Colonic mucosa (tissue), 4 donors: Measurements from ENCODE around the gene RBFOX2. TPM values are rescaled to one million over a fixed set of nuclear protein-coding genes. Genes with fewer than 3 reads are reported as not detected.

Experiments used
- DNase-seq: peaks from one replicate; pipeline ENCODE4 v3.0.0-alpha.2; 2020
- H3K27ac ChIP-seq: fragments of 200-600 bp; one replicate; pipeline ENCODE4 v1.8.0; 2021
- H3K27me3 ChIP-seq: fragments of 200-600 bp; one replicate; pipeline ENCODE4 v1.8.0; 2021
- H3K36me3 ChIP-seq: fragments of 200-600 bp; one replicate; pipeline ENCODE4 v1.8.0; 2021
- H3K4me1 ChIP-seq: fragments of 200-600 bp; one replicate; pipeline ENCODE4 v1.8.0; 2021; ENCODE audit warnings: mild to moderate bottlenecking
- H3K4me3 ChIP-seq: fragments of 200-600 bp; one replicate; pipeline ENCODE4 v1.8.0; 2021
- H3K9ac ChIP-seq, 2 donors: one replicate each; pipeline ENCODE4 v1.7.0; 2013; ENCODE audit warnings: control low read depth in 2 of 2, low read depth in 2 of 2, low read length in 2 of 2
- H3K9me3 ChIP-seq: fragments of 200-600 bp; one replicate; pipeline ENCODE4 v1.8.0; 2021
- intact Hi-C: fragments of 100-400 bp; cut with DNase I; formaldehyde crosslinking; loops from one replicate; pipeline ENCODE4 v1.14.1; 2022
- total RNA-seq, 2 donors: library from RNA; stranded (reverse); fragmentation: NEBNext Ultra II Directional in 1 of 2; extraction: Animal tissue kit (Norgen Biotek cat#: 25700) in 1 of 2; gene quantifications; one replicate each; pipeline ENCODE4 v1.2.1, GENCODE V29; 2021
- TF ChIP-seq, protein P1 (sequence below): fragments of 200-600 bp; IDR thresholded peaks from one replicate; pipeline ENCODE4 v1.8.0; 2022; ENCODE audit warnings: antibody characterized with exemption, mild to moderate bottlenecking
- donor health status: healthy.
- donor health status: DM: no; HTN: no; CAD: no.
- donor health status: DM: no; HTN: no; CAD: no.

The RBFOX2 gene
- total RNA-seq, 2 donors from 2014 or later, result 44.4 to 60.2 TPM

DNA sequence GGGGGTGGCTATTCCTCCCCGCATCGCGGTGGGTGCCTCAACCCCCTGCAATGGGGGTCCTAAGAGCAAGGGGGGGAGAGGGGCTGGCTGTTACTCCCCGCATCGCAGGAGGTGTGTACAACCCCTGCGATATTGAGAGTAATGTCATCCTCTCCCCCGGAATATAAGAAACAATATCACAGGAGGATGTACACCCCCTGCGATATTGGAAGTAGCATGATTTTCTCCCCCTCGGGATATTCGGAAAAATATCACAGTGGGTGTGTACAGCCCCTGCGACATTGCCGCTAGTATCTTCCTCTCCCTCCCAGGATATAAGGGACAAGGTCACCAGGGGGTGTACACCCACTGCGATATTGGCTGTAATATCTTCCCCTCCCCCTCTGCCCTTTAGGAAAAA lies 333.4 kb downstream of the RBFOX2 start:
- H3K9me3 ChIP-seq, result no peaks in the 10 kb centered on the region
- H3K9ac ChIP-seq, result no peak overlapping the region
- no peak for DNase-seq
- no peaks in the 10 kb centered on the region for H3K36me3 ChIP-seq
- intact Hi-C loops, result no loop called here
- no peaks in the 10 kb centered on the region for H3K27me3 ChIP-seq
- no peaks in the 10 kb centered on the region for H3K4me1 ChIP-seq
- TF ChIP-seq, protein P1, sequence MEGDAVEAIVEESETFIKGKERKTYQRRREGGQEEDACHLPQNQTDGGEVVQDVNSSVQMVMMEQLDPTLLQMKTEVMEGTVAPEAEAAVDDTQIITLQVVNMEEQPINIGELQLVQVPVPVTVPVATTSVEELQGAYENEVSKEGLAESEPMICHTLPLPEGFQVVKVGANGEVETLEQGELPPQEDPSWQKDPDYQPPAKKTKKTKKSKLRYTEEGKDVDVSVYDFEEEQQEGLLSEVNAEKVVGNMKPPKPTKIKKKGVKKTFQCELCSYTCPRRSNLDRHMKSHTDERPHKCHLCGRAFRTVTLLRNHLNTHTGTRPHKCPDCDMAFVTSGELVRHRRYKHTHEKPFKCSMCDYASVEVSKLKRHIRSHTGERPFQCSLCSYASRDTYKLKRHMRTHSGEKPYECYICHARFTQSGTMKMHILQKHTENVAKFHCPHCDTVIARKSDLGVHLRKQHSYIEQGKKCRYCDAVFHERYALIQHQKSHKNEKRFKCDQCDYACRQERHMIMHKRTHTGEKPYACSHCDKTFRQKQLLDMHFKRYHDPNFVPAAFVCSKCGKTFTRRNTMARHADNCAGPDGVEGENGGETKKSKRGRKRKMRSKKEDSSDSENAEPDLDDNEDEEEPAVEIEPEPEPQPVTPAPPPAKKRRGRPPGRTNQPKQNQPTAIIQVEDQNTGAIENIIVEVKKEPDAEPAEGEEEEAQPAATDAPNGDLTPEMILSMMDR, result no peak
- no peak overlapping the region for H3K27ac ChIP-seq
- H3K4me3 ChIP-seq, result no peak overlapping the region

DNA sequence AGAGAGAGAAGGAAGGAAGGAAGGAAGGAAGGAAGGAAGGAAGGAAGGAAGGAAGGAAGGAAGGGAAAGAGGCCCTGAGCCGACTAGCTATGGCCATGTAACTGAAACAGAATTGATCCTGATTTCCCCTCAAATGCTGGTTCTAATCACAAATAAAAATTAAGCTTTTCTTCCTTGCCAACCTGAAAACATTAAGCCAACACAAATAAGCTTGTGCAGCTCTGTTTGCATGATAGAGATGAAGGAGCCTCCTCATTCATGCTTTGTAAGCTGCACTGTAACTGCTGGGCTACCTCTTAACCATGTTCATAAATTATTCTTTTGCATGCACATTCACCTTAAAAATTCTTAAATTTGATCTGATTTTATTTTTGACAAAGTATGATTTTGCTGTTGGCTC lies 338.6 kb downstream of the RBFOX2 start:
- Histone ChIP-seq H3K27me3 (no peaks in the 10 kb centered on the region), H3K36me3 (no peaks in the 10 kb centered on the region), H3K9me3 (no peaks in the 10 kb centered on the region), H3K9ac (no peak overlapping the region), H3K27ac (no peak overlapping the region), H3K4me1 (no peaks in the 10 kb centered on the region), H3K4me3 (no peak overlapping the region)
- intact Hi-C loops, result no loop called here
- DNase-seq, result no peak
- TF ChIP-seq, protein P1, result no peak

DNA sequence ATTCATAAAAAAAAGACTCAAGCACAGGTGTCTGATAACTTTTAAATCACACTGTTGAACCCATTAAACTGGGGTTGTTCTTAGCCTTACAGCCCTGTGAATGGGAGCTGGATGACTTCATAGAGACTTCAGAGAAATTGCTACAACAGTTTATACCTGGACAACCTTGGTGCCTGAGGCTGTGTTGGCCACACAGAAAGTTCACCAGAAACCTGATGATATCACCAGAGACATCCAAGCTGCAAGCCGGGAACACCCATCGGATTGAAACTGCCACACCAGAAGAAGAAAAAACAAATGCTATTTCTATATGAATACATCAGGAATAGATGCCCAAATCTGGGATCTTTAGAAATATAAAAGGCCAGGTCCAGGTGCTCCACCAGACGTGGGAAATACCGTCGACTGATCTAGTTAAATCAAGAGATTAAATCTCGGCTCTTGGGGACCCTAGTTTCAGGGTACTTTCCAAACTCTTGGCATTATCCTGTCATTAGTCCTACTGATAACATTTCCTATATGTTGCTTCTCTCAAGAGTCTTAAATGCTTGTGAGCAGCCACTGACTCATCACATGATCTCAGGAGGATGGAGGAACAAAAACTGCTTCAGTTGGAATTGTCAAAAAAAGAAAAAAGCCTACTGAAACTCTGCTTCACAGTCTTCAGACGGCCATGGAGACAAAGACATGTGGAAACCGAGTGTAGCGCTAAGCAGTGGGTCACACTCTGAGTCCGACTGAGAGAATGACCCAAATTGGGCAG lies 339.5 kb downstream of the RBFOX2 start:
- Histone ChIP-seq H3K27ac (no peak overlapping the region), H3K36me3 (no peaks in the 10 kb centered on the region), H3K27me3 (no peaks in the 10 kb centered on the region), H3K4me1 (no peaks in the 10 kb centered on the region), H3K9ac (no peak overlapping the region), H3K4me3 (no peak overlapping the region), H3K9me3 (no peaks in the 10 kb centered on the region)
- intact Hi-C loops, result no loop called here
- DNase-seq, result no peak
- TF ChIP-seq, protein P1, result no peak

Other genes starting within 250 kb of the RBFOX2 start
- gene APOL3, start 131.9 kb upstream of the RBFOX2 start, total RNA-seq, result 1 to 10 TPM; 5.9 to 9.6 TPM
- 1 to 10 TPM; 1.9 to 2.3 TPM for gene APOL4, start 173.0 kb upstream of the RBFOX2 start, total RNA-seq
- 10 to 100 TPM; 27.5 to 29.4 TPM for gene APOL2, start 210.7 kb upstream of the RBFOX2 start, total RNA-seq
- gene APOL1, start 224.3 kb upstream of the RBFOX2 start, total RNA-seq, result 10 to 100 TPM; 14.7 to 34.6 TPM